ENCODE results near the gene PM20D2. TPM values are rescaled to one million over a fixed set of nuclear protein-coding genes. Genes with fewer than 3 reads are reported as not detected.

PM20D2 gene
- total RNA-seq, 1 donor from 2014 or later: 8.1 TPM

DNA sequence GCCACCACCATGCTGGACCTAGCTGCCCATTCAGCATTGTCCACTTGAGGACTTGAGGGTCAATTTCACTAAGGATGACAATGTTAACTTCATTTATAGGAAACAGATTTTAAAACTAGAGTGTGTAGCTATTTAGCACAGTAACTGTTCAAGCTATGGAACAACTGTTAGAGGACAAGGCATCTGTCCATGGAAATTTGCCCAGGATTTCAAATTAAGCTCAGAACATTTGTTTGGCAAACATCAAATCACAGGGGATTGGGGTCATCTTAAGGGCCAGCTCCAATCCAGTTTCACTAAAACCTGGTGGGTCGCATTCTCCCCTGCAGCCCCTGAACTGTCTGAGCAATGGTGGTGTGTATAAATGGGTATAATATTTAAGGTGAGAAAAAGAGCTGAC, 35.1 kb downstream of the PM20D2 start:
- no peak overlapping the region for H3K4me3 ChIP-seq
- DNase-seq (no peak), ATAC-seq (no peak)
- no peaks in the 10 kb centered on the region for H3K4me1 ChIP-seq
- H3K27me3 ChIP-seq (ENCODE audit: low read depth): no peaks in the 10 kb centered on the region
- no peak overlapping the region for H3K27ac ChIP-seq
- H3K36me3 ChIP-seq: no peaks in the 10 kb centered on the region
- H3K9me3 ChIP-seq: no peaks in the 10 kb centered on the region
- intact Hi-C loops (cut with DNase I): no loop called here
- TF ChIP-seq, protein P1, sequence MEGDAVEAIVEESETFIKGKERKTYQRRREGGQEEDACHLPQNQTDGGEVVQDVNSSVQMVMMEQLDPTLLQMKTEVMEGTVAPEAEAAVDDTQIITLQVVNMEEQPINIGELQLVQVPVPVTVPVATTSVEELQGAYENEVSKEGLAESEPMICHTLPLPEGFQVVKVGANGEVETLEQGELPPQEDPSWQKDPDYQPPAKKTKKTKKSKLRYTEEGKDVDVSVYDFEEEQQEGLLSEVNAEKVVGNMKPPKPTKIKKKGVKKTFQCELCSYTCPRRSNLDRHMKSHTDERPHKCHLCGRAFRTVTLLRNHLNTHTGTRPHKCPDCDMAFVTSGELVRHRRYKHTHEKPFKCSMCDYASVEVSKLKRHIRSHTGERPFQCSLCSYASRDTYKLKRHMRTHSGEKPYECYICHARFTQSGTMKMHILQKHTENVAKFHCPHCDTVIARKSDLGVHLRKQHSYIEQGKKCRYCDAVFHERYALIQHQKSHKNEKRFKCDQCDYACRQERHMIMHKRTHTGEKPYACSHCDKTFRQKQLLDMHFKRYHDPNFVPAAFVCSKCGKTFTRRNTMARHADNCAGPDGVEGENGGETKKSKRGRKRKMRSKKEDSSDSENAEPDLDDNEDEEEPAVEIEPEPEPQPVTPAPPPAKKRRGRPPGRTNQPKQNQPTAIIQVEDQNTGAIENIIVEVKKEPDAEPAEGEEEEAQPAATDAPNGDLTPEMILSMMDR (IDR thresholded peaks at IDR 0.05): no peak

DNA sequence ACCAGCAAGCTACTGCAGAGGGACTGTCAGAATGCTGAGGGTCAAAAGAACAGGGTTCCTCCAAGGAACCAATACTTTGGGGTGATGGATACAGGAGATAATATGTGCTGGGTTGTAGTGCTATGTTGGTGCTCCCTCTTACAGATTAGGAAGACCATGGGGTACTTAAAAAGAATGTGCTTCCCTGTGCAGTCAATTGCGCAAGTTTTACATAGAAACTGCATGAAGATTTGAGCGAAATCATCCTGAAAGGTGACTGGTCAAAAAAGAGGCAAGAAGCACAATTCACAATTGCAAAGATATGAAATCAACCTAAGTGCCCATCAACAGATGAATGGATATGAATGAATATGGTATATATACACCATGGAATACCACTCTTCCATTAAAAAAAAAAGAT, 37.4 kb downstream of the PM20D2 start:
- no peaks in the 10 kb centered on the region for H3K36me3 ChIP-seq
- TF ChIP-seq, protein P1 (IDR thresholded peaks at IDR 0.05): no peak
- H3K27ac ChIP-seq: no peak overlapping the region
- no peaks in the 10 kb centered on the region for H3K27me3 ChIP-seq (ENCODE audit: low read depth)
- intact Hi-C loops (cut with DNase I): no loop called here
- H3K4me3 ChIP-seq: no peak overlapping the region
- DNase-seq (no peak), ATAC-seq (no peak)
- no peaks in the 10 kb centered on the region for H3K4me1 ChIP-seq
- no peaks in the 10 kb centered on the region for H3K9me3 ChIP-seq

DNA sequence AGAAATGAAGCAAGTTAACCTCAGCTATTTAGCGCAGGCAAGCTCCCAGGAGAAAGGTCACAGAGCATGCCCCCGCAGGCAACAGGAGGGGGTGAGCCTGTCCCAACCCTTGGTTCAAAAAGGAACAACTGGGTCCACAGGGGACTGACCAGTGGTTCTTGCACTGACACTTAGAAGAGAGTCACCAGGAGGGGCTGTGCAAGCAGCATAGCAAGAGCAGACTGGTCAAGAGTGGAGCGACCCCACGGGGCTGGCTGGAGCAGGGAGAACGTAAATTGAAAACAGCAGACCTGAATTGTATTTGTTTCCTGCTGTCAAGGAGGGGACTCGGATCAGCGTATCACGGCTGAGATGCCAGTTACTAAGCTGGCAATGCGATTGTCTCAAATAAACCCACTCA, 38.5 kb downstream of the PM20D2 start:
- Histone ChIP-seq H3K36me3 (no peaks in the 10 kb centered on the region), H3K4me1 (no peaks in the 10 kb centered on the region), H3K27ac (no peak overlapping the region), H3K27me3 (ENCODE audit: low read depth) (no peaks in the 10 kb centered on the region), H3K9me3 (no peaks in the 10 kb centered on the region), H3K4me3 (no peak overlapping the region)
- intact Hi-C loops (cut with DNase I): no loop called here
- DNase-seq (no peak), ATAC-seq (no peak)
- TF ChIP-seq, protein P1 (IDR thresholded peaks at IDR 0.05): no peak

DNA sequence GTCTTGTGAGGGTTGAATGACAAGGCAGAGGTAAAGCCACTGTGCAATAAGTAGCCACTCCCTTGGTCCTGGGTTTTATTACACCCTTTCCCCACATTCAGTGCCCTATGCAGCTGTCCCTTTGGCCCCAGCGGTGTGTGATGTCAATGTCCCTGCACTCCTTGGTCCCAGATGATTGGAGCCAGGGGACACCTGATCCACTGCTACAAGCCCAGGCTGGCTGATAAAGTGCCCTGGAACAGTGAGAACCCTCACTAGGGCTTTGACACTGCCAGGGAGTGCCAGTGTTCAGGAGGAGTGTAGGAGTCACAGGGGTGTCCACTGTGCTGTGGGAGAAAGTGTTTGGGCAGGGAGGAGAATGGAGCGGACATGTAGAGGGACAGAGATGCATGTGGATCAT, 40.9 kb downstream of the PM20D2 start:
- TF ChIP-seq, protein P1 (IDR thresholded peaks at IDR 0.05): no peak
- ATAC-seq (no peak), DNase-seq (no peak)
- Histone ChIP-seq H3K9me3 (no peaks in the 10 kb centered on the region), H3K36me3 (no peaks in the 10 kb centered on the region), H3K27me3 (ENCODE audit: low read depth) (no peaks in the 10 kb centered on the region), H3K4me3 (no peak overlapping the region), H3K4me1 (no peaks in the 10 kb centered on the region), H3K27ac (no peak overlapping the region)
- intact Hi-C loops (cut with DNase I): no loop called here

DNA sequence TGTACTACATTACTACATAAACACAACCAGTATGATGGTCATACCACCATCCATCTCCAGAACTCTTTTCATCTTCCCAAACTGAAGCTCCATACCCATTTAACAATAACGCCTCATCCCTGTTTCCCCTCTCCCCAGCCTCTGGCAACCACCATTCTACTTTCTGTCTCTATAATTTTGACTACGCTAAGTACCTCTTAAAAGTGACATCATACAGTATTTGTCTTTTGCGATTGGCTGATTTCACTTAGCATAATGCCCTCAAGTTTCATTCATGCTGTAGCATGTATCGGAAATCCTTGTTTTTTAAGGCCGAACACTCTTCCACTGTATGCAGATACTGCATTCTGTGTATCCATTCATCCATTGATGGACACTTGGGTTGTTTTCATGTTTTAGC, 41.6 kb downstream of the PM20D2 start:
- Histone ChIP-seq H3K36me3 (no peaks in the 10 kb centered on the region), H3K27me3 (ENCODE audit: low read depth) (no peaks in the 10 kb centered on the region), H3K27ac (no peak overlapping the region), H3K4me3 (no peak overlapping the region), H3K4me1 (no peaks in the 10 kb centered on the region), H3K9me3 (no peaks in the 10 kb centered on the region)
- intact Hi-C loops (cut with DNase I): no loop called here
- DNase-seq: no peak
- TF ChIP-seq, protein P1 (IDR thresholded peaks at IDR 0.05): no peak
- no peak for ATAC-seq

DNA sequence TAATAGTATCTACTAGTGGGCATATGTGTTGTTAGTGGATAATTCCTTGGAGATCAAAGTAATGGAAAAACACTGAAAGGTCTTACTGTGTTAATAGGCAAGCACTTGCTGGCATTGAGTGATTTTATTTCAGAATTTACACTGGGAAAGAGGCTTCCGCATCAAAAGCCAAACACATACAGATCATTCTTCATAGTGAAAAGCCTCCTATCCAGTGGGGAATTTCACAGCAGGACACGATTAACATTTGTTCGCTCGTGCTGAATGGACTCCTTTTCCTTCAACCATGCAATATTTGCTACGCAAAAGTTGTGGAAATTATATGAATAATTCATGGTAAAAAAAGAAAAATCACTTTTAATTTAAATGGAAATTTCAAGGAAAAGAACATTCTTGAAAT, 44.9 kb downstream of the PM20D2 start:
- no peak for ATAC-seq
- H3K27ac ChIP-seq: no peak overlapping the region
- no peaks in the 10 kb centered on the region for H3K36me3 ChIP-seq
- DNase-seq: no peak
- TF ChIP-seq, protein P1 (IDR thresholded peaks at IDR 0.05): no peak
- H3K9me3 ChIP-seq: peaks cover 17% of the 10 kb centered on the region
- H3K4me3 ChIP-seq: no peak overlapping the region
- H3K27me3 ChIP-seq (ENCODE audit: low read depth): no peaks in the 10 kb centered on the region
- H3K4me1 ChIP-seq: no peaks in the 10 kb centered on the region
- intact Hi-C loops (cut with DNase I): no loop called here
